Smooth muscle cell (in vitro differentiated cells): ENCODE measurements around the gene ERGIC3. TPM values are rescaled to one million over a fixed set of nuclear protein-coding genes. Genes with fewer than 3 reads are reported as not detected.
A peak's percentile ranks its signal among the peaks of the same experiment; 100 is the strongest.

ENCODE experiments used
- DNase-seq: peaks from one replicate; lab custom pipeline; 2025; ENCODE audit not compliant: unreplicated experiment; lab: John Stamatoyannopoulos, UW
- H2AFZ ChIP-seq: fragments of 200-600 bp; sonication (generic); 2 replicates; pipeline ENCODE4 v1.6.0; 2016; ENCODE audit warnings: antibody characterized with exemption, low read depth, mild to moderate bottlenecking
- H3F3A ChIP-seq: fragments of 200-600 bp; sonication (generic); 2 replicates; pipeline ENCODE4 v1.6.0; 2017; ENCODE audit warnings: antibody characterized with exemption, low read depth
- H3K27ac ChIP-seq: fragments of 200-600 bp; sonication (generic); 2 replicates; pipeline ENCODE4 v1.5.1; 2016; ENCODE audit warnings: low read depth, mild to moderate bottlenecking
- H3K27me3 ChIP-seq: fragments of 200-600 bp; sonication (generic); 2 replicates; pipeline ENCODE4 v1.6.1; 2016; ENCODE audit warnings: low read depth, mild to moderate bottlenecking
- H3K36me3 ChIP-seq: fragments of 200-600 bp; sonication (generic); 2 replicates; pipeline ENCODE4 v1.5.1; 2016; ENCODE audit warnings: low read depth
- H3K4me1 ChIP-seq: fragments of 200-600 bp; sonication (generic); 2 replicates; pipeline ENCODE4 v1.5.1; 2016; ENCODE audit warnings: low read depth
- H3K4me2 ChIP-seq: fragments of 200-600 bp; sonication (generic); 2 replicates; pipeline ENCODE4 v1.6.0; 2016; ENCODE audit warnings: mild to moderate bottlenecking
- H3K4me3 ChIP-seq: fragments of 200-600 bp; sonication (generic); 2 replicates; pipeline ENCODE4 v1.5.1; 2016; ENCODE audit warnings: mild to moderate bottlenecking
- H3K79me2 ChIP-seq: fragments of 200-600 bp; sonication (generic); 2 replicates; pipeline ENCODE4 v1.6.0; 2016; ENCODE audit warnings: low read depth, mild to moderate bottlenecking
- H3K9ac ChIP-seq: fragments of 200-600 bp; sonication (generic); 2 replicates; pipeline ENCODE4 v1.6.0; 2016; ENCODE audit warnings: low read depth
- H3K9me3 ChIP-seq: fragments of 200-600 bp; sonication (generic); replicated peaks from 2 replicates; pipeline ENCODE4 v1.5.1; 2016; ENCODE audit warnings: low read depth
- H4K20me1 ChIP-seq: fragments of 200-600 bp; sonication (generic); 2 replicates; pipeline ENCODE4 v1.6.0; 2016; ENCODE audit warnings: low read depth
- WGBS: methylation state at CpG from one replicate; pipeline ENCODE4 v1.1.7; 2016; ENCODE audit warnings: low lambda C conversion rate; 5-methylcytosine and 5-hydroxymethylcytosine counted together
- polyA plus RNA-seq: library from polyadenylated mRNA; unstranded; fragments of >200 nt; fragmentation: Nextera tagmentation; extraction: Ambion mirVana; gene quantifications from 2 replicates; pipeline ENCODE4 v1.2.1, GENCODE V29; 2016
- total RNA-seq: library from RNA; depleted of rRNA; stranded (reverse); fragments of >200 nt; gene quantifications from 2 replicates; pipeline ENCODE4 v1.2.3, GENCODE V29; 2014
- TF ChIP-seq, protein P1 (sequence below): fragments of 200-600 bp; sonication (generic); IDR thresholded peaks from 2 replicates; pipeline ENCODE4 v1.5.1; 2017; ENCODE audit warnings: borderline replicate concordance, mild to moderate bottlenecking, antibody characterized with exemption; ENCODE audit not compliant: insufficient read depth, poor library complexity, severe bottlenecking

ERGIC3 gene
- 188 and 245 TPM in 2 replicates for total RNA-seq
- 252 and 270 TPM in 2 replicates for polyA plus RNA-seq

DNA sequence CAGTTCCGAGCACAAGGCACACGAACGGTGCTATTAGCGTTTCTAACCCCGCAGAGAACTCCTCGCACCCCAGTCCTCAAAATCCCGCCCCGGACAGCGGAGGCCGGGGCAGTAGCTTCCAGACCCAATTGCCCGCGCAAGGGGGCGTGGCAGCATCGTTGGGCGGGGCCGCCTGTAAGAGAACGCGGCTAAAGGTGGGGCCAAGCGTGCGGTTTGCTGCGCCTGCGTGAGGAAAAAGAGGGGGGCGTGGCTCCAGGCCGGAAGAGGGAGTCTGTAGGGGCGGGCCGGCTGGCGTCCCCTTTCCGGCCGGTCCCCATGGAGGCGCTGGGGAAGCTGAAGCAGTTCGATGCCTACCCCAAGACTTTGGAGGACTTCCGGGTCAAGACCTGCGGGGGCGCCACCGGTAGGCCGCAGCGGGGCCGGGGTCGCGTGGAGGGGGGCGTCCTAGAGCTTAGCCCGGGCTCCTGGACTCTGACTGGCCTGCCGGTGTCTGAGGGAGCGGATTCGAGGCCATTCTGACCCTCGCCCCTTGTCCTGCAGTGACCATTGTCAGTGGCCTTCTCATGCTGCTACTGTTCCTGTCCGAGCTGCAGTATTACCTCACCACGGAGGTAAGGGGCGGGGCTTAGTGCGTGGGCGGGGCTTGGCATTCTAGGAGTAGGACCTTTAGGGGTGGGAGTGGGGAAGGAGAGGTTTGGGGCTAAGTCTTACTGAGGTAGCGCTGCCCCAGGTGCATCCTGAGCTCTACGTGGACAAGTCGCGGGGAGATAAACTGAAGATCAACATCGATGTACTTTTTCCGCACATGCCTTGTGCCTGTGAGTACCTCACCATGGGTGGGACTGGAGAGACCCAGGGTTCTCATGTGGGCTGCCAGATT is at the start of gene ERGIC3:
ERGIC3 (plus strand) TSS at position 296 of the 880 bp plus-strand sequence; CDS start at position 316, 20 bp downstream.
- Histone ChIP-seq H3K4me1 (peaks cover 7% of the 10 kb centered on the region), H3K4me2 (peak within 1 kb of the TSS; percentile 91), H4K20me1 (no peaks in the 10 kb centered on the region), H2AFZ (peak within 1 kb of the TSS; percentile 56), H3K36me3 (no peaks in the 10 kb centered on the region), H3K4me3 (peak within 1 kb of the TSS; percentile 75), H3K9me3 (no peaks in the 10 kb centered on the region), H3K27me3 (no peaks in the 10 kb centered on the region), H3K79me2 (no peaks in the 10 kb centered on the region), H3F3A (peaks cover 4% of the 10 kb centered on the region), H3K27ac (peak within 1 kb of the TSS; percentile 65), H3K9ac (peak within 1 kb of the TSS; percentile 90)
- DNase-seq = peak; percentile 91
- WGBS = 5% methylated on average over 50 of the region's 57 CpGs
- TF ChIP-seq, protein P1, sequence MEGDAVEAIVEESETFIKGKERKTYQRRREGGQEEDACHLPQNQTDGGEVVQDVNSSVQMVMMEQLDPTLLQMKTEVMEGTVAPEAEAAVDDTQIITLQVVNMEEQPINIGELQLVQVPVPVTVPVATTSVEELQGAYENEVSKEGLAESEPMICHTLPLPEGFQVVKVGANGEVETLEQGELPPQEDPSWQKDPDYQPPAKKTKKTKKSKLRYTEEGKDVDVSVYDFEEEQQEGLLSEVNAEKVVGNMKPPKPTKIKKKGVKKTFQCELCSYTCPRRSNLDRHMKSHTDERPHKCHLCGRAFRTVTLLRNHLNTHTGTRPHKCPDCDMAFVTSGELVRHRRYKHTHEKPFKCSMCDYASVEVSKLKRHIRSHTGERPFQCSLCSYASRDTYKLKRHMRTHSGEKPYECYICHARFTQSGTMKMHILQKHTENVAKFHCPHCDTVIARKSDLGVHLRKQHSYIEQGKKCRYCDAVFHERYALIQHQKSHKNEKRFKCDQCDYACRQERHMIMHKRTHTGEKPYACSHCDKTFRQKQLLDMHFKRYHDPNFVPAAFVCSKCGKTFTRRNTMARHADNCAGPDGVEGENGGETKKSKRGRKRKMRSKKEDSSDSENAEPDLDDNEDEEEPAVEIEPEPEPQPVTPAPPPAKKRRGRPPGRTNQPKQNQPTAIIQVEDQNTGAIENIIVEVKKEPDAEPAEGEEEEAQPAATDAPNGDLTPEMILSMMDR = no peak

DNA sequence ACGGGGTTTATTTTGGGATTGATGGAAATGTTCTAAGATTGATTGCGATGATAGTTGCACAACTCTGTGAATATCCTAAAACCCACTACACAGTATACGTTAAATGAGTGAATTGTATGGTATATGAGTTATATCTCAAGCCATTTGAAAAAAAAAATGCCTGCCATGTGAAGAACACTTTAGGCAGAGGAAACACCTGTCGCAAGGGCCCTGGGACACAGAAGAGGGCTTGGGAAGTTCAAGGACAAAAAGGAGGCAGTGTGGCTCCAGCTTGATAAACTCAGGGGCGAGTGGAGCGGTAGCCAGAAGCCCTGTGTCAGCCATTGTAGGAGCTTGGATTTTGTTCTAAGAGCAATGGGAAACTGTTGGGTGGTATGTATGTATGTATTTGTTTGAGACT is 49.5 kb upstream of the ERGIC3 start:
- no peaks in the 10 kb centered on the region for H3F3A ChIP-seq
- no peaks in the 10 kb centered on the region for H4K20me1 ChIP-seq
- no peaks in the 10 kb centered on the region for H3K27me3 ChIP-seq
- H3K4me1 ChIP-seq = no peaks in the 10 kb centered on the region
- peaks cover 17% of the 10 kb centered on the region for H3K36me3 ChIP-seq
- no peak overlapping the region for H3K27ac ChIP-seq
- WGBS = 96% methylated on average over 6 of the region's 6 CpGs
- DNase-seq = no peak
- no peak overlapping the region for H3K9ac ChIP-seq
- TF ChIP-seq, protein P1 = no peak
- no peak overlapping the region for H3K4me3 ChIP-seq
- H3K4me2 ChIP-seq = no peak overlapping the region
- H2AFZ ChIP-seq = no peak overlapping the region
- no peaks in the 10 kb centered on the region for H3K9me3 ChIP-seq
- no peaks in the 10 kb centered on the region for H3K79me2 ChIP-seq

DNA sequence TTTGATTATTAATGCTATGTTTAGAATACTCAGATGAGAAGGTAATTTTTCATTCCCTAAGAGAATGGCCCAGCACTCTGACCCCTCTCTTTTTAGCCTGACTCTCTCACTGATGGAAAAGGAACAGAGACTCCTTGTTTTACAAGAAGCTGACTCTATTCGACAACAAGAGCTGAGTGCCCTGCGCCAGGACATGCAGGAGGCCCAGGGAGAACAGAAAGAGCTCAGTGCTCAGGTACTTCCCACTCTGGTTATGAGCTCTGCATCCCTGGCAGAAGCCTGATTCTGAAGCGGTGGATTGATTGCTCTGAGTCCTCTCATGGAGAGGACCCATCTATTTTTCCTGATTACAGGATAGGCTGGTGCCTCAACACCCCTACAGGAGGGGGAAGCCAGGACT is 45.4 kb upstream of the ERGIC3 start:
- H3K4me2 ChIP-seq = no peak overlapping the region
- no peak overlapping the region for H3K9ac ChIP-seq
- DNase-seq = no peak
- no peak overlapping the region for H3K27ac ChIP-seq
- WGBS = 98% methylated on average over 3 of the region's 3 CpGs
- no peaks in the 10 kb centered on the region for H3K27me3 ChIP-seq
- H3K4me1 ChIP-seq = no peaks in the 10 kb centered on the region
- no peaks in the 10 kb centered on the region for H3K79me2 ChIP-seq
- H3F3A ChIP-seq = no peaks in the 10 kb centered on the region
- TF ChIP-seq, protein P1 = no peak
- H3K4me3 ChIP-seq = no peak overlapping the region
- no peaks in the 10 kb centered on the region for H4K20me1 ChIP-seq
- no peaks in the 10 kb centered on the region for H3K9me3 ChIP-seq
- peaks cover 18% of the 10 kb centered on the region for H3K36me3 ChIP-seq
- H2AFZ ChIP-seq = no peak overlapping the region
